ENCODE measurements around the gene LMBR1.

The LMBR1 gene

DNA sequence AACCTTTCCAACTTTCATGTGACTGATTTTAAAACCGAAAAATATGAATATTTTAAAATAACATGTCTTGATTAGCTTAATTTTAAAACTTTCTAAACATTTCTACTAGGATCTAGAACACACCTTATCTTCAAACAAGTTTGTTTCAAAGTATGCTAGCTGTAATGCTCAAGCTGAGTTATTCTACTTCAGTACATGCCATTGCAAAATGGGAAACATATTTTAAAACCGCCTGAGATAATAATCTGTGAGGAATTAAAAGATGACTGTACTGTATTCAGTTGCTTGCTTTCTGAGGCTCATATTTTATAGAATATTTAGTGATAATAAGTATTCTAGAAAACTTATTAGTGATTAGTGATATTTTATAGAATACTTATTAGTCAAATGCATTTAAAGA, 99.6 kb downstream of the LMBR1 start:
- no peak for DNase-seq (ENCODE audit: low read depth)

GRCh38 chr7:156792611-156793010, 100.4 kb downstream of the LMBR1 start:
- DNase-seq (ENCODE audit: low read depth) = no peak

DNA sequence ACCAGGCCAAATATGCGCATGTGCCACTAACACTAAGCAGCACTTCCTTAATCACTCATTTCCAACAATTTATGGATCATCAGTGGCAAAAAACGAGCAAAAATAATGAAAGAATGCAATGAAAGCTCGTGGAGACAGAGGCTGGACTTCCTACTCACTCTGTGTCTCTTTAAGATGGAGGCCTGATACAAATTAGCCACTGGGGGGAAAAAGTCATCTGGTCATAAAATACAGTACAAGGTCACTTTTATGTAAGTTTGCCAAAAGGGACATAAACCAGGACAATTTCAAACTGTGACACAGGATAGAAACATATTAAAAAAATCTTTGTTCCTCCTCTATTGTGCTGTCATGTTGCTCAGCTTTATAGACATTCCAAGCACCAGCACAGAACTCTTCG, 101.7 kb downstream of the LMBR1 start:
- DNase-seq (ENCODE audit: low read depth) = no peak

GRCh38 chr7:156790264-156790663, 102.7 kb downstream of the LMBR1 start:
- no peak for DNase-seq (ENCODE audit: low read depth)

DNA sequence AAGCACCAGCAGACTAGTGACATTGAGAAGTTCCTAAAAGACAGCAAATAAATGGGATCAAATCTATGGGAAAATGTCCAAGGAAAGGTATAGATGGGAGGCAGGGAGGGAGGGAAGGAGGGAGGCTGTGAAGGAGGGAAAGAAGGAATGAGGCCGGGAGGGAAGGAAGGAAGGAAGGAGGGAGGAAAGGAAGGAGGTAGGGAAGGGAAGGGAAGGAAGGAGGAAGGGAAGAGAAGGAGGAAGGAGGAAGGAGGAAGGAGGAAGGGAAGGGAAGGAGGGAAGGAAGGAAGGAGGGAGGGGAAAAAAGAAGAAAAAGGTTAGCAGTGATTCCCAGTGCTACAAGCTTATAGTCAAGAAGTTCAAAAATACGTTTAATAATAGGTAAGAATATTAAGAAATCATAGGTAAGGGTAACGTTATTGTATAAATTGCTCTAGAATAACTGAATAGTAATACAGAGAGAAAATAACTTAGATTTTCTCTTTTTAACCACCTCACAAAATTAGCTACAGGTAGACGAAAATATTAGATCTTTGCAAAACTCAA, 106.9 kb downstream of the LMBR1 start:
- no peak for DNase-seq (ENCODE audit: low read depth)

- DNase-seq (ENCODE audit: low read depth) = no peak
Measured at GRCh38 chr7:156783864-156784263, 109.1 kb downstream of the LMBR1 start.

DNA sequence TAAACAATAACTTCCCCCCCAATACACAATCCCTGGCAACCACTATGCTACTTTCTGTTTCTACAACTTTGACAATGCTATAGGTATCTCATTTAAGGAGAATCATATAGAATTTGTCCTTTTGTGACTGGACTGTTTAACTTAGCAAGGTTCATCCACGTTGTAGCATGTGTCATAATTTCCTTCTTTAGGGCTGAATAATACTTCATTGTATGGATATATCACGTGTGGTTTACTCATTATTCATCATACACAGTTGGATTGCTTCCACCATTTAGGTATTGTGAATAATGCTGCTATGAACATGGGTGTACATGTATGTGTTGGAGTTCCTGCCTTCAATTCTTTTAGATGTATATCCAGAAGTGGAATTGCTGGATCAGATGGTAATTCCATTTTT, 111.0 kb downstream of the LMBR1 start:
- no peak for DNase-seq (ENCODE audit: low read depth)

- DNase-seq (ENCODE audit: low read depth) = no peak
Measured at GRCh38 chr7:156780724-156781455, 112.1 kb downstream of the LMBR1 start.

DNA sequence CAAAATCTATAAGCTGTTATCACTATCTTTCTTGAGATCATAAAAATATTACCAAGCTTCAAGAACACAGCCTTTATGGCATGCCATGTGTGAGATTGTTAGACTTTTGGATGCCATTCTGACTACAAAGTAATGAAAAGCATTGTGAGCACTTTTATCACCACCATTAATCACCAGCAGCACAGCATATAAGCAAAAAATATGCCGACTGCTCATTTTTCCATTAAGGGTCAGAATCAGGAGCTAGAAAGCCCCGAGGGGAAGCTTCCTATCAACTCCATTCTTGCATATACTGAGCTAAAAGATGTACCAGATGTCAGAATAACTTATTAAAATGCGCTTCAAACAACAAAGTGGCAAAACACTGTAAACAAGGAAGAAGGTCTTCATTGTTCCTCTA, 114.3 kb downstream of the LMBR1 start:
- no peak for DNase-seq (ENCODE audit: low read depth)

DNA sequence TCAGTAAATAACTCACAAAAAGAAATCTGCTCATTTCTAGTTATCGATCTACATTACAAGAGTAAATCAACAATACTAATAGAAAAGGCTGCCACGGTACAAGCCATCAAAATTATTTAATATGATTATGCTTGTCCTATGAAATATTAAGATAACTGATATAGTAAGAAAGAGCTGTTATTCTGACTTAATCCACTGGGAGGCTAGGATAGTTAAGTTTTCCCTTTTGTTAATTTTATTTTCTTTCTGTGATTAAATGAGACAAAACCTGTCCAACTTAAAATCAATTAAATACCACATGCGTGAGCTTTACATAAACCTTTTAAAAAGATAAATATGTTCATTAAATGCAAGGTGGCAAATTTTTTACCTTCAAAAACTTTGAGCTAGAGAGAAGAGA, 114.8 kb downstream of the LMBR1 start:
- DNase-seq (ENCODE audit: low read depth) = no peak

DNA sequence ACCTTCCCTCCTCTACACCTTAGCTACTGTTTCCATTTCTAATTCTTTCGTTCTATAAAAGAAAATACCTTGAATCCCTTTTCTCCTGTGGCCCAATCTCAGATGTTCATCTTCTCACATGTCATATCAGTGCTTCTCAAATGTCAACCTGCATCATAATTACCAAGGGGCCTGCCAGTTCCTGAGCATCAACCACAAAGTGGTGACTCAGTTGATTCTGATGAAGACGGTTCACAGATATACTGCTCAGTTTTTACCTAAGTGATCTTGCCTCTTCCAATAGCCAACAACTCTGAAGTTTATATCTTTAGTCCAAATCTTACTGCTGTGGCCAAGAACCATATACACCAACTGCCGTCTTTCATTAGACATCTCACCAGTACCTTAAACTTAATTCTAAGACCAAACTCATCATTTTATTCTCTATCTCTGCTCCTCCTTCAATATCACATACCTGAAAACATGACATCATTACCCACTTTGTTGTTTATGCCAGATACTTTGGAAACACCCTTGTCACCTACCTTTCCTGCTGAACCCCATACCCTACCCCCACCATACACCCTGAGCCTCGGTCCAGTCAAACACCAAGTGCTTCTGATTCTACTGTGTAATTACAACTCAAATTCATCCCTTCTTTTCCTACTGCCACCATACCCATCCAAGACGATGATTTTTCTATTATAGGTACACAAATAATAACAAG, 115.5 kb downstream of the LMBR1 start:
- DNase-seq (ENCODE audit: low read depth) = no peak

- no peak for DNase-seq (ENCODE audit: low read depth)
Measured at GRCh38 chr7:156776527-156776926, 116.5 kb downstream of the LMBR1 start.

DNA sequence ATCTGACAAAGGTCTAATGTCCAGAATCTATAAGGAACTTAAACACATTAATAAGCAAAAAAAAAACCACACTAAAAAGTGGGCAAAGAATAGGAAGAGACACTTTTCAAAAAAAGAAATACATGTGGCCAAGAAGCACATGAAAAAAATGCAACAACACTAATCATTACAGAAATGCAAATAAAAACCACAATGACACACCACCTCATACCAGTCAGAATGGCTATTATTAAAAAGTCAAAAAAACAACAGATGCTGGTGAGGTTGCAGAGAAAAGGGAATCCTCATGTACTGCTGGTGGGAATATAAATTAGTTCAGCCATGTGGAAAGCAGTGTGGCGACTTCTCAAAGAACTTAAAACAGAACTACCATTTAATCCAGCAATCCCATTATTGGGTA, 119.0 kb downstream of the LMBR1 start:
- no peak for DNase-seq (ENCODE audit: low read depth)

DNA sequence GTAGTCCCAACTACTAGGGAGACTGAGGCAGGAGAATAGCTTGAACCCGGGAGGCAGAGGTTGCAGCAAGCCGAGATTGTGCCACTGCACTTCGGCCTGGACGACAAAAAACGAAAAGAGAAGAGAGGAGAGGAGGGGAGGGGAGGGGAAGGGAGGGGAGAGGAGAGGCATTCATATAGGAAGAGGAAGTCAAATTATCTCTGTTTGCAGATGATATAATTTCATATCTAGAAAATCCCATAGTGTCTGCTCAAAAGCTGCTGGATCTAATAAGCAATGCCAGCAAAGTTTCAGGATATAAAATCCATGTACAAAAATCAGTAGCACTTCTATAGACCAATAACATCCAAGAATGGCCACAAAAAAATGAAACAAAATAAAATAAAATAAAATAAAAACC, 120.3 kb downstream of the LMBR1 start:
- no peak for DNase-seq (ENCODE audit: low read depth)

- DNase-seq (ENCODE audit: low read depth) = no peak
Measured at GRCh38 chr7:156768698-156769472, 124.1 kb downstream of the LMBR1 start.

GRCh38 chr7:156766666-156767065, 126.3 kb downstream of the LMBR1 start:
- DNase-seq (ENCODE audit: low read depth) = no peak

DNA sequence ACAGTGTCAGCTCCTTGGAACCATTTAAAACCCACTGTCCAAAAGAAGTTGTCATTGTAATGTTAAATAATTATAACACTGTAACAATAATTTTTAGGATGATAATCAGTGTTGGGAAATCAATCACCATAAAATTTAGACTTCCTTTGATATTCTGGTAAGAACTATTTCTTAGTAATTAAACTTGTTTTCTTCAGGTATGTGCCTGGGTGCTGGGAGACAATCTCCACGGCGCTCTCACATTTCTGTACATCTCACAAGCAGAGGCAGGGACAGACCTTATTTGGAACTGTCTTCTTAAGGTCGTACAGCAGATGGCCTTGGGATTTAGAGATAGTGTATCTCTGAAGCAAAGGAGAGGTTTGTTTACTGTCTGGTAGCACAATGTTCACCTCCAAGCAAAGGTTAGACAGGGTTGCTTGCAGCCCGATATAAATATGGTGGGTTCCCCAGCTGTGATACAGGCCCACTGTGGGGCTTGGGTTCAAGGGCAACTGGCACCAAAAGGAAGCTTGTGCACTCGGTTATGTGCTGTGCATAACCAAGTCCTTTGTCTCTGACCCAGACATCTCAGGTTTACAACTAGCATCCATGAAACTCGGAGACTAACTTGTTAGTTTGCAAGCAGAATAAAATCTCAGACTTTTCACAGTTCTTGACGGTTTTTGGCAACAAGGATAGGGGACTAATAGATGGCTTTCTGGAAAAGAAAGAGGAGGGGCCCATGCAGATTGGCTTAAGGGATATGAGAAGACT, 126.9 kb downstream of the LMBR1 start:
- DNase-seq (ENCODE audit: low read depth) = no peak

GRCh38 chr7:156764766-156765165, 128.2 kb downstream of the LMBR1 start:
- no peak for DNase-seq (ENCODE audit: low read depth)

DNA sequence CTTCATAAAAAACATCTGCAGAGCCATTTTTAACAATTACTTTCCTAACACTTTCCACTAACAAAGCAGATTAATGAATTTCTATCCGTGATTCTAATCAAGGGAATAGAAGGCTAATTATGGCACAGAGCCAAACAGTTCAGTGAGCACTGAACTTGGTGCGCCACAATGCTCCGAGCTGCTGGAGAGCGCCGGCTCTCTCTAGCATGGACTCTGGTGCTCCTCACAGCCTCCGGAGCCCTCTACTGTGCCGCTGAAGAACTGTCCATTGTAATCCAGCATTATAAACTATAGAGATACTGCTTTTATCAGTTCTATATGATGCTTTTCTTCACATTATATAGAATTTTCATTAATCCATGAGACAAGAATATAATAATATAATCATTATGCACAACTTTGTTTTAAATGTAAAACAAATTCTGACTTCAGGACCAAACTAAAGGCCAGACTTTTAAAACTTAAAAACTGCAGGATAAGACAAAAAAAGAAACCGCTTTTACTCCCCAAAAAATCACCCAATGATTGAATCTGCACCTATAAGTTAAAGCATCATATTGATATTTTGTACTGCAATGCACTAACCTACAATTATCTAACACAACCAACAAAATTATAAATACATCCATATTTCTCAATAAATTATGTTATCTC, 128.8 kb downstream of the LMBR1 start:
- no peak for DNase-seq (ENCODE audit: low read depth)

DNA sequence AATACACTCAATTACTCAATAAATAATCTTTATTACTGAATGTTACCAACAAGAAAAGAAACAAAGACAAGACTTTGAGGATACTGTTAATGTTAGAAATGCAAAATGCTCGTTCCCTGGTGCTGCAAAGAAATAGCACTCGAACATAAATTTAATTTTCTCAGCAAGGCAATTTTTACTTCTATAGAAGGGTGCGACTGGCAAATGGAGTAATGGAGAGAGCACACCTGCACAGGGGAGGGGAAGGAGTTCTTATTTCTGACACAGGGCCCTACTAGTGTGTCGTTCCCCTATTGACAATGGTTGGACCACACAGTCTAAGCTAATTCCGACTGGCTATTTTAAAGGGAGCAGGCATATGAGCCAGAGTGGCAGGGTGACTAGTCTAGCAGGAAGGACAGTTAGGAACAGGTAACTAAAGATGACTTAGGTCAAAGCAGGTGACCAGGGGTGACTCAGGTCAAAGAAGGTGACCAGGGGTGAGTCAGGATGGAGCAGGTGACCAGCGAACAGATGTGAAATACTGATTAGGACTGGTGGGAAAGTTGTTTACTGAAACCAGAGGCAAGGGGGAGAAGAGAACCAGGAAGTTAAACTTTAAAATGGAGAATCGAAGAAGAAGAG, 133.3 kb downstream of the LMBR1 start:
- DNase-seq (ENCODE audit: low read depth) = no peak

- DNase-seq (ENCODE audit: low read depth) = no peak
Measured at GRCh38 chr7:156759143-156759542, 133.8 kb downstream of the LMBR1 start.
